Upper lobe of left lung (tissue), 4 donors: ENCODE data around the gene DHX8.

Source experiments
- EP300 ChIP-seq, 4 donors: sonication (generic); formaldehyde crosslinking; IDR thresholded peaks; one replicate each; pipeline ENCODE4 v1.5.1; 2017; ENCODE audit warnings: antibody characterized with exemption in 4 of 4, control low read depth in 2 of 4
- POLR2A ChIP-seq, 4 donors: fragments of 450-650 bp; IDR thresholded peaks; one replicate each; pipeline ENCODE4 v1.5.1; 2016 to 2017; ENCODE audit warnings: antibody characterized with exemption in 4 of 4, mild to moderate bottlenecking in 2 of 4
- POLR2AphosphoS5 ChIP-seq, 2 donors: sonication (generic); formaldehyde crosslinking; IDR thresholded peaks; one replicate each; pipeline ENCODE4 v1.5.1; 2017; ENCODE audit warnings: antibody characterized with exemption in 2 of 2
- TF ChIP-seq, protein P1 (sequence below), 6 experiments: fragments of 450-650 bp in 4 of 6; fragments of 200-600 bp in 2 of 6; sonication (generic) in 2 of 6; IDR thresholded peaks; one replicate each; pipeline ENCODE4 v1.5.1; 2016 to 2019; ENCODE audit warnings: antibody characterized with exemption in 6 of 6

DNA sequence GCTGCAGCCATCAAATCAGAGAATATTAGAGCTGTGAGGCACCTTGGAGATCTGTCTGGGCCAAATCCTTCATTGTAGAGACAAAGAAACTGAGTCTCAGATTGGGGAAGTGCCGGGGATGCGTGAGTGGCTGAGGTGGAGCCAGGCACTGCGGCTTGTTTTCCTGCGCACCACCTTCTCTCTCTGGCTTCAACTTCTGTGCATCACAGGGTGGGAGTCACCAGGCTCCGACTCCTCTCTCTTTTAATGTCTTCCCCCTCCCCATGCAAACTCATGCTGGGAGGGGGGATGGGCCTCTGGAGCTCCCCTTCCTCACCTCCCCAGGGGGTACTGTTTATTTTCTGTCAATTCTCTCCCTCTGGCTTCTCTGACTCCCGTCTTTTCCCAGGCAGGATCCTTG lies 71.1 kb downstream of the DHX8 start:
- TF ChIP-seq, protein P1, sequence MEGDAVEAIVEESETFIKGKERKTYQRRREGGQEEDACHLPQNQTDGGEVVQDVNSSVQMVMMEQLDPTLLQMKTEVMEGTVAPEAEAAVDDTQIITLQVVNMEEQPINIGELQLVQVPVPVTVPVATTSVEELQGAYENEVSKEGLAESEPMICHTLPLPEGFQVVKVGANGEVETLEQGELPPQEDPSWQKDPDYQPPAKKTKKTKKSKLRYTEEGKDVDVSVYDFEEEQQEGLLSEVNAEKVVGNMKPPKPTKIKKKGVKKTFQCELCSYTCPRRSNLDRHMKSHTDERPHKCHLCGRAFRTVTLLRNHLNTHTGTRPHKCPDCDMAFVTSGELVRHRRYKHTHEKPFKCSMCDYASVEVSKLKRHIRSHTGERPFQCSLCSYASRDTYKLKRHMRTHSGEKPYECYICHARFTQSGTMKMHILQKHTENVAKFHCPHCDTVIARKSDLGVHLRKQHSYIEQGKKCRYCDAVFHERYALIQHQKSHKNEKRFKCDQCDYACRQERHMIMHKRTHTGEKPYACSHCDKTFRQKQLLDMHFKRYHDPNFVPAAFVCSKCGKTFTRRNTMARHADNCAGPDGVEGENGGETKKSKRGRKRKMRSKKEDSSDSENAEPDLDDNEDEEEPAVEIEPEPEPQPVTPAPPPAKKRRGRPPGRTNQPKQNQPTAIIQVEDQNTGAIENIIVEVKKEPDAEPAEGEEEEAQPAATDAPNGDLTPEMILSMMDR (IDR thresholded peaks at IDR 0.05): no peak
- no peak for TF ChIP-seq POLR2AphosphoS5 (IDR thresholded peaks at IDR 0.05)
- TF ChIP-seq POLR2A (IDR thresholded peaks at IDR 0.05): no peak
- TF ChIP-seq EP300 (IDR thresholded peaks at IDR 0.05): no peak
